ENCODE measurements around the gene ARHGEF1. TPM values are rescaled to one million over a fixed set of nuclear protein-coding genes. Genes with fewer than 3 reads are reported as not detected.

The ARHGEF1 gene
- total and polyA plus RNA-seq, 2 donors (not counting 1 experiment from before 2014, with no cell fraction given), result 646 to 886 TPM

- H3K27me3 Mint-ChIP-seq, result peaks cover 8% of the 10 kb centered on the region
- H3K27ac Mint-ChIP-seq, result no peak overlapping the region
- CTCF ChIA-PET, result interaction anchor here (1.5 kb wide), 1 partner anchor 8 kb away, joined by 4 read pairs; no protein-coding TSS in a partner anchor
- H3K4me1 Mint-ChIP-seq, result no peaks in the 10 kb centered on the region
- H3K9me3 Mint-ChIP-seq (ENCODE audit: insufficient read depth), result no peaks in the 10 kb centered on the region
- ATAC-seq (ENCODE audit: low read depth) (no peak), DNase-seq (no peak)
- no peak overlapping the region for H3K4me3 Mint-ChIP-seq
- Histone ChIP-seq H3K9me3 (ENCODE audit: control extremely low read depth in 1 of 3, control insufficient read depth in 2 of 3, insufficient read depth in 1 of 3, low read length in 2 of 3) (peaks cover 0 to 9% (median 0%) of the 10 kb centered on the region in 3 donors), H3K4me3 (ENCODE audit: control extremely low read depth in 1 of 5, extremely low read depth in 1 of 5, insufficient read depth in 1 of 5, low read depth in 2 of 5, low read length in 4 of 5) (no peak overlapping the region), H3K36me3 (replicated peaks in 1 of 2; ENCODE audit: control extremely low read depth in 1 of 2, control insufficient read depth in 1 of 2, extremely low read depth in 1 of 2, insufficient read depth in 2 of 2, low read length in 1 of 2) (no peaks in the 10 kb centered on the region), H2AFZ (ENCODE audit: insufficient read depth, low read depth, low read length, poor library complexity, severe bottlenecking) (no peak overlapping the region), H3K27ac (ENCODE audit: low read length in 2 of 2) (no peak overlapping the region), H3K79me2 (ENCODE audit: control insufficient read depth, insufficient read depth, low read length) (no peaks in the 10 kb centered on the region), H3K27me3 (replicated peaks in 1 of 4; ENCODE audit: control extremely low read depth in 1 of 4, control insufficient read depth in 3 of 4, insufficient read depth in 4 of 4, low read length in 3 of 4) (no peaks in the 10 kb centered on the region), H3K4me2 (replicated peaks; ENCODE audit: low read depth, low read length, poor library complexity, severe bottlenecking) (no peak overlapping the region), H3K4me1 (ENCODE audit: control insufficient read depth in 2 of 2, insufficient read depth in 2 of 2, low read length in 2 of 2) (no peaks in the 10 kb centered on the region), H4K20me1 (ENCODE audit: control insufficient read depth, insufficient read depth, low read length, poor library complexity, severe bottlenecking) (no peaks in the 10 kb centered on the region), H3K9ac (ENCODE audit: low read length) (no peak overlapping the region)
- intact Hi-C loops (cut with micrococcal nuclease), result no loop called here
- POLR2A ChIA-PET, result no interaction called here
- WGBS (ENCODE audit: insufficient coverage), result 94% methylated on average over 12 of the region's 19 CpGs
- TF ChIP-seq EZH2 (IDR thresholded peaks at IDR 0.05; ENCODE audit: borderline replicate concordance, insufficient read depth, low read depth, low read length, poor library complexity, severe bottlenecking) (no peak), CTCF (IDR thresholded peaks at IDR 0.05) (no peak)
Observed at GRCh38 chr19:41847351-41848105, 35.5 kb upstream of the ARHGEF1 start.

DNA sequence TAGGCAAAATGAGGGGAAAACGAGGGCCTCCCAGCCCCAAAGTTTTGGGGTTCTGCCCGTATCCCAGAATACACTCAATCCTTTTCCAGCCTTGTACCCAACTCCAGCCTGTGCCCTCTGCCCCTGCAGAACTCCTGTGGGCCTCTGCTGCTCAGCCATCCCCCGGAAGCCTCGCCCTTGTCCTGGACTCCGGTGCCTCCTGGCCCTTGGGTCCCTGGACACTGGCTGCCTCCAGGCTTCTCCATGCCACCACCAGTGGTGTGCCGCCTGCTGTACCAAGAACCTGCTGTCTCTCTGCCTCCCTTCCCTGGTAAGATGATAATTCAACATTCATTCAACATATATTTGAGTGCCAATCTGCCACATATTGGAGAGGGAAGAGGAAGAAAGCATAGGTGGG, 34.3 kb upstream of the ARHGEF1 start:
- Histone ChIP-seq H3K27ac (ENCODE audit: low read length in 2 of 2) (no peak overlapping the region), H3K9ac (ENCODE audit: low read length) (no peak overlapping the region), H3K27me3 (replicated peaks in 1 of 4; ENCODE audit: control extremely low read depth in 1 of 4, control insufficient read depth in 3 of 4, insufficient read depth in 4 of 4, low read length in 3 of 4) (no peaks in the 10 kb centered on the region), H3K79me2 (ENCODE audit: control insufficient read depth, insufficient read depth, low read length) (no peaks in the 10 kb centered on the region), H3K4me2 (replicated peaks; ENCODE audit: low read depth, low read length, poor library complexity, severe bottlenecking) (no peak overlapping the region), H3K36me3 (replicated peaks in 1 of 2; ENCODE audit: control extremely low read depth in 1 of 2, control insufficient read depth in 1 of 2, extremely low read depth in 1 of 2, insufficient read depth in 2 of 2, low read length in 1 of 2) (no peaks in the 10 kb centered on the region), H3K4me1 (ENCODE audit: control insufficient read depth in 2 of 2, insufficient read depth in 2 of 2, low read length in 2 of 2) (no peaks in the 10 kb centered on the region), H3K4me3 (ENCODE audit: control extremely low read depth in 1 of 5, extremely low read depth in 1 of 5, insufficient read depth in 1 of 5, low read depth in 2 of 5, low read length in 4 of 5) (no peak overlapping the region), H2AFZ (ENCODE audit: insufficient read depth, low read depth, low read length, poor library complexity, severe bottlenecking) (no peak overlapping the region), H3K9me3 (ENCODE audit: control extremely low read depth in 1 of 3, control insufficient read depth in 2 of 3, insufficient read depth in 1 of 3, low read length in 2 of 3) (peaks cover 0 to 9% (median 0%) of the 10 kb centered on the region in 3 donors), H4K20me1 (ENCODE audit: control insufficient read depth, insufficient read depth, low read length, poor library complexity, severe bottlenecking) (no peaks in the 10 kb centered on the region)
- Mint-ChIP-seq H3K4me1 (no peaks in the 10 kb centered on the region), H3K27me3 (peaks cover 8% of the 10 kb centered on the region), H3K27ac (no peak overlapping the region), H3K4me3 (no peak overlapping the region), H3K9me3 (ENCODE audit: insufficient read depth) (no peaks in the 10 kb centered on the region)
- CTCF ChIA-PET, result interaction anchor here (0.9 to 1.5 kb wide), 3 partner anchors 10 to 55 kb away, joined by 3 to 5 read pairs (median 4); partner anchors contain the start of gene RPS19
- intact Hi-C loops (cut with micrococcal nuclease), result no loop called here
- DNase-seq (no peak), ATAC-seq (ENCODE audit: low read depth) (no peak)
- TF ChIP-seq CTCF (IDR thresholded peaks at IDR 0.05) (no peak), EZH2 (IDR thresholded peaks at IDR 0.05; ENCODE audit: borderline replicate concordance, insufficient read depth, low read depth, low read length, poor library complexity, severe bottlenecking) (no peak)
- 84% methylated on average over 5 of the region's 6 CpGs for WGBS (ENCODE audit: insufficient coverage)
- POLR2A ChIA-PET, result no interaction called here
